GM18502 (cell line): ENCODE results near the gene FLVCR2.

ENCODE experiments used
- ATAC-seq: cut with Tn5 transposase; IDR thresholded peaks from one replicate; pipeline ENCODE4 v1.9.1; 2021; ENCODE audit warnings: mild to moderate bottlenecking; ENCODE audit not compliant: unreplicated experiment, poor library complexity

The FLVCR2 gene

DNA sequence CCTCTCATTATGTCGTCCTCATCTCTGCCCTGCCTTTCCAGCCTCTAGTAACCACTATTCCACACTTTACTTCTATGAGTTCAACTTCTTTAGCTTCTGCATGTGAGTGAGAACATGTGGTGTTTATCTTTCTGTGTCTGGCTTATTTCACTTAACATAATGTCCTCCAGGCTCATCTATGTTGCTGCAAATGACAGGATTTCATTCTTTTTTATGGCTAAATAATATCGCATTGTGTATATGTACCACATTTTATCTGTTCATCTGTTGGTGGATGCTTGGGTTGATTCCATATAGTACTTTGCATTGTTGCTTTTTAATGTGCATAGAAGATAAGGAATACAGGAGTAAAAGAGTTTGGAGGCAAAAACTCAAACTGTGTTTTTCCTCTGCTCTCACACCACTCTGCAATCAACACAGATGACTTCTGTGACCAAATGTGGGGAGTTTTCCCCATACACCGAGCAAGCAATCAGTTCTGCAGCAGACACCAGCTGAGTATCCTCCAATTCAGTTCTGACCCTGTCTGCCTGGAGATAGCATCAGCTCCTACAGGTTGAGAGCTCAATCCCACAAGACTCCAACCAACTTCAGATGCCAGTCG, 24.6 kb upstream of the FLVCR2 start:
- no peak for ATAC-seq

DNA sequence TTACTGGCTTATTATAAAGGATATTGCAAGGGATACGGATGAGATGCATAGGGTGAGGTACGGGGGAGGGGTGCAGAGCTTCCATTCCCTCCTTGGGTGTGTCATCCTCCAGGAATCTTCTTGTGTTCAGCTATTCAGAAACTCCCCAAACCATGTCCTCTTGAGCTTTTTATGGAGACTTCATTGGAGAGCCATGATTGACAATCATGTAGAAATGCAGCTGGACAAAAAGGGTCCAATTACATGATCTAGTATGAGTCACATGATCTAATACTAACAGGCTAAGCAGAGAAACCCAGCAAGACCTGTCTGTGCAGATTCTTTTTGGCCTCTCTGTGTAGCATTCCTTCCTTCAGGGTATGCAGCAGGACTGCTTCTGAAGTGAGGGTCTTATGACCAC, 23.9 kb upstream of the FLVCR2 start:
- ATAC-seq, result no peak

DNA sequence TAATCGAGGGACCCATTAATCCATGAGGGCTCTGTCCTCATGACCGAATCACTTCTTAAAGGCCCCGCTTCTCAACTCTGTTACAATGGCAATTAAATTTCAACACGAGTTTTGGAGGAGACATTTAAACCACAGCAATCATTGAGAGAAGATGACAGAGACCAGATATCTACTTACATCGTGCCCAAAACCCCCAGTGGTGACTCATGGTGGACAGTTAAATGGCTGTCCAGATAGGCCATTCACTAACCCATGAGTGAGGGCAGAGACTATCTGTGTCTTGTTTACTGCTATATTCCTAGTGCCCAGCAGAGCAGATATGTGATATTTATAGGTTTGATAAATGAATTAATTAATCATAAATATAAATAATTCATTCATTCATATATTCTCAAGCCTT, 20.0 kb upstream of the FLVCR2 start:
- no peak for ATAC-seq

DNA sequence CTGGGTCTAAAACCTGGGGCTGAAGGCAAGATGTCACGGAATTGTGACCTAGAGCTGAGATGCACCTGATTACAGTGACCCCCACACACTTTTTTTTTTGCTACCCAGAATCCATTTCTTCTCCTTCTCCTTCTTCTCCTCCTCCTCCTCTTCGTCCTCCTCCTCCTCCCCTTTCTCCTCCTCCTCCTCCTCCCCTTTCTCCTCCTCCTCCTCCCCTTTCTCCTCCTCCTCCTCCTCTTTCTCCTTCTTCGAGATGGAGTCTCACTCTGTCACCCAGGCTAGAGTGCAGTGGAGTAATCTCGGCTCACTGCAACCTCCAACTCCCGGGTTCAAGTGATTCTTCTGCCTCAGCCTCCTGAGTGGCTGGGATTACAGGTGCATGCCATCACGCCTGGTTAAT, 19.4 kb upstream of the FLVCR2 start:
- ATAC-seq, result no peak

DNA sequence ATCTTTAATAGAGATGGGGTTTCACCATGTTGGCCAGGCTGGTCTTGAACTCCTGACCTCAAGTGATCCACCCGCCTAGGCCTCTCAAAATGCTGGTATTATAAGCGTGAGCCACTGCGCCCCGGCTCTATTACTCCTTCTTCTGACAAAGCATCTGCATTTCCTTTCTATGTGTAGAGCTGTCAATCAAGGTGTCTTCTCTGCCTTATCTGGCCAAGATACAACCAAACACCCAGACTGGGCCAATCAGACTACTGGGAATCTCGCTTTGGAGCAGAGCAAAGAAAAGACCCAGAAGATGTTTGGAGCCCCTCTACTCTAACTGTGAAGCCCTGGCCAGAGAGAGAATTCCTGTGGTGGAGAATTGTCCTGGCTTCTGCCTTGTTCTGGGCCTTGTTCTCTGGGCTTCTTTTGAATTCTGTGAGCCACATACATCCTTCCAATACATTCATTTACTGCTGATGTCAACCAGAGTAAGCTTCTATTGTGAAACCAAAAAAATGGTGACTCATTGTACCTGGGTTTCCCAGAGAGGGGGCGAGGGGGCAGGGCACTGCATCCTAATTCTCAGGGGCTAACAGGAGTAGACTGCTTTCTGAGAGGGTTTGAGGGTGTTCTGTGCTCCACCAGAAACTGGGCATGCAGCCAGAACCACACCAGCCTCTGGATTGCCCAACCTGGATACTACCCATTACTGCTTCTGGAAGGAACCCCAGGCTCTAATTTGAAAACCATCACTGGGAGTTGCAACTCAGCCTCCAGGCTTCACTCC, 18.8 kb upstream of the FLVCR2 start:
- ATAC-seq, result no peak

DNA sequence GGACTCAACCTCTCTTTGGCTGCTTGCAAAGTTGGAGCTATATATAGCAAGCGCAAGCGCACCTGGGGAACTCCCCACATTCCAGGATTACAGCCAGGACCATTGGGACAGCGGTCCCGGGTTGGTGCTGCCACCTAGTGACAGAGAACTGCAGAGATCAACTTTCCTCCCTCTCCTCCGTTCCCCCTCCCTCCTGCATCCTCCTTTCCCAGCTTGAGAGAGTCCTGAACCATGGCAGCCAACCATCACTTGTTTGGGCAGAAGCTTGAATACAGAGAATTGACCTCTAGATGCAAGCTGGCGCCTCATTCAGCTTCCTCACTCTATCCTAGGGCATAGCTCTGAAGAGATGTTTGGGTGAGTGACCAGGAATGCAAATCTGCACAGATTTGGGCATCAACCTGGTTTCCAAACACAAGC, 17.4 kb upstream of the FLVCR2 start:
- no peak for ATAC-seq

DNA sequence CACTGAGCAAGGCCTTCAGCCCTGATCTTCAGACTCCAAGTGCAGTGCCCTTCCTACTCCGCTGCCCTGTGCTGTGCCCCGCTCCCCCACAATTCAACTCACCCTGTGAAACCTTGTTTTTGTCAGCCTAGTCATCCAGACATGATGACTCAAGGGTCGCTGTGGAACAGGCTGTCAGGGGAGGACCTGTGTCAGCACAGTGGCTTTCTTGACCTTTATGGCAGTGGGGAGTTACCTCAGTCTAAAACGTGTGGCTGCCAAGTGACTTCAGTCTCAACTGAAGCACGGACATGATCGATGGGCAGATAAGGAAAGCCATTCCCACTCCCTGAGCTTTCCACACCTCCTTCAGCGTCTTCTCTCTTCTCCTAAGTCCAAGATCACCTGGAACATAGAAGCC, 16.3 kb upstream of the FLVCR2 start:
- ATAC-seq, result no peak

DNA sequence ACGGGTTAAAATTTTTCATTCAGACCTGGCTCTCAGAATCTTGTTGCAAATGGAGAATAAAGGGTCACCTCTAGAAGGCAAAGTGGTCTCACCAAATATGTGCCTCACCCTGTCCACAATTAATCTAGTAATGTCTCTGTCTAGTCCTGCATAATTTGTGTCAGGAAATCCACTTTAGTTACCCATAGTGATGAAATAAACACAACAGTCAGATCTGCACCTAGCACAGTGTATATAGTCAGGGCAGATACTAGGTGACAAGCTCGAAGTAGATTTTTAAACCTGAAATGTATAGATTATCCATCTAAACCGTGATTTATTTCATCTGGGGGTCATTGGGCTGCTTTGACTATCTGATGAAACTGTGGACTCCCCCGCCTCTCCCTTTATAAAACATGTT, 15.9 kb upstream of the FLVCR2 start:
- ATAC-seq, result no peak

DNA sequence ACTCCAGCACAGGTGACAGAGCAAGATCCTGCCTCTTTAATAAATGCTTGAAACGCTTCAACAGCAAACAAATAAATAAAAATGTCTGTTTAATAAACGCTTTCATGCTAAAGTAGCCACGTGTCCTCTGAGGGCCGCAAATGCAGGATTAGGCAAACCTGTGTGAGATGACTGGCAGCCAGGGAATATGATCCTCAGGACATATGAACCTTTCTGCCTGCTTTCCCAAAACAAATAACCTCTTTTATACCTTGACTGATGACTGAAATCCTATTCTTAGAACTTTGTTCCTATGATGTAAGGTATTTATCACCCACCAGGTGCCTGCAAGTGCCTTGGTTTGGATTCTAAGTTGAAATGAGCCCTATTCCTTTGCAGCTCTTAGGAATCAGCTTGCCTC, 14.5 kb upstream of the FLVCR2 start:
- ATAC-seq, result no peak

DNA sequence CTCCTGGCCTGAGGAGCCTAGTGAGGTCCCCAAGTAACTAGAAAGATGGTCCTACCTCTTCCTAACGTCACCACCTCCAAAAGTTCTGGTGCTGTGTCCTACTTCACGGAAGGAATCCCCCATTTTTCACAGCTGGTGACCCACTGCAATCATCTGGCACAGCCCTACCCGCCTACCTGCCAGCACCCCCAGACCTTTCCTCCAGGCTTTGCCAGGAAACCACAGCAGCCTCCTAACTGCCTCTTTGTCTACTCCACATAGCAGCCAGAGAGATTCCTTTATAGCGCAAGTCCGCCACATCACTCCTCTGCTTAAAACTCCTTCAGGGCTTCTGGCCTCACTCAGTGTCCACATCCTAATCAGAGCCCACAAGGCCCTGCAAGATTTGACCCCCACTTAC, 13.4 kb upstream of the FLVCR2 start:
- ATAC-seq, result no peak

DNA sequence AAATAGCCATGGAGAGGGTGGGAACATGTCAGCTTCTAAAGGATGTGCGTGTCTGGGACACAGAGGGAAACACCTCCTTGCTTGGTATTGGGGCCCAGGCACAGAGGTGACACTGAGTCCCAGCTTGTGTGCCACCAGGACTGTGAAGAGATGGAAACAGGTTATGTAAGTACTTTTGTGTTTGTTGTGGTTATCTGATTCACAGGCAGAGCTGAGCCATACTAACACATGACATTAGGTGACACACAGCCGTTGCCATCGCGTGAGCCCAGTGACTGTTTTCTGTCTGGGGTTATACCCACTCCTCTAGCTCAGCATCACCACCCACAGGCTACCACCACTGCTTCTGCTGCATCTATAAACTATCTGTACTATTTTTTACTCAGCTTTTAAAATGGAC, 12.1 kb upstream of the FLVCR2 start:
- no peak for ATAC-seq

DNA sequence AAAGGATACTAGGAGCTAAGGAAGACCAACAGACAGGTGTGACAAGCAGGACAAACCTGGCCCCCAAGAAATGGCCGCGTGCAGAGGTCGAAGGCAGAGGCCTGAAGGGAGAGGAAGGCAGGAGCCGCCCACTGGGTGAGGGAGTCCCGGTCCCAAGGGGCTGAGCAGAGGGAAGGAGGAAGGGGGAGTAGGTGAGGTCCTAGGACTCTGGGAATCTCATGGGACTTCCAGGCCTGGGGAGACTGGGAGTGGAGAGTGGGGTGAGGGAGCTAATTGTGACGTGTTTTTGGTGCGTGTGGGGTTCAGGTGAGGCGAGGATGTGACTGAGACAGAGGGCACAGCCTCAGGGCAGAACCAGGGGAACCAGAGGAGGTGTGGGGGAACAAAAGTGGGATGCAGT, 11.7 kb upstream of the FLVCR2 start:
- ATAC-seq, result no peak

DNA sequence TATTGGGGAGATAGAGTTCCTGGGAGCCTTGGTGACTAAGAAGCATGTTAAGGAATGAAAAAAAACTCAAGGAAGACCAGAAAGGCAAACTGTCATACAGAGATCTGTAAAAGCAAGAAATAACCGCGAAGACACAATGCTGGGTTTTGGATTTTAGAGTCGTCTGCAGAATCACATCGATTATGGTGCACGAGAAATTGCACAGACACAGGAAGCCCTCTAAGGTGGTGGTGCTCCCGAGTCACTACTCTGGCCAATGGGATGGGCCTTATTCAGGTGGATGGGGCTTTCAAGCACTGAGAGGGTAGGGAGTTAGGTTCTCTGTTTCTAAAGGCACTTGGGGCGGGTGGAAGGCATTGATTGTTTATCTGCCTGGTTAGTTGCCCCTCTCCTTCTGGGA, 10.3 kb upstream of the FLVCR2 start:
- no peak for ATAC-seq

DNA sequence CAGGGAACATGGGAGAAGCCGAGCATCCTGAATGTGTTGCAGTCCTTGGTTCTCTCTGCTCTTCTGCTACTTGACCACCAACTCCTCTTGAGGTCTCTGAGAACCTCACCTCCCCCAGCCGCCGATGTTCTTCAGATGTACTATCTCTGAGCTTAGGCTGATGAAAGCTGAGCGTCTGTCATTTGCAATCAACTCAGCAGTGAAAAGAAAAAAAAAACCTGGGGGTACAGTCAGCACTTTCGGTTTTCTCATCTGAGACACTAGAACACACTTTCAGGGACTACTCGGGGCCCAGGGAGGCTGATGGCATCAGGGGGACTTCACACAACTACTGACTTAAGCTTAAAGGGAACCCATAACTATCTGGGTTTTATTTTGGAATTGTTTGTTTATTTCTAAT, 9.6 kb upstream of the FLVCR2 start:
- no peak for ATAC-seq

DNA sequence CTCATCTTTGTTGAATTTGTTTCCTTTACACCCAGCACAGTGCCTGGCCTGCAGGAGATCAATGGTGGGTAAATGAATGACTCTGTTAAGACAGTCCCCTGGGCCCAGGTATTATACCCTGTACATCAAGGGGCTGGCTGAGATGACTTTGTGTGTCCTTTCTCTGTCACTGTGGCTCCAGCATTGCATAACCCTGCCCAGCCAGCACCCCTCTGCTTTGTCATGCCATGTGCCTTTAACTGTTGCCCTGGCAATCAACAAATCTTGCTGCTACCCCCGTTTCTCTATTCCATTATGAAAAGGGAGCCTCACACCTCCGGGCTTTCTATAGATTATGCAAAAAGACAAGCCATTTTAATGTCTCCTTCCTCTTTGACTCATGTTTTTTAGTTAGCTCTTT, 7.6 kb upstream of the FLVCR2 start:
- ATAC-seq, result no peak

DNA sequence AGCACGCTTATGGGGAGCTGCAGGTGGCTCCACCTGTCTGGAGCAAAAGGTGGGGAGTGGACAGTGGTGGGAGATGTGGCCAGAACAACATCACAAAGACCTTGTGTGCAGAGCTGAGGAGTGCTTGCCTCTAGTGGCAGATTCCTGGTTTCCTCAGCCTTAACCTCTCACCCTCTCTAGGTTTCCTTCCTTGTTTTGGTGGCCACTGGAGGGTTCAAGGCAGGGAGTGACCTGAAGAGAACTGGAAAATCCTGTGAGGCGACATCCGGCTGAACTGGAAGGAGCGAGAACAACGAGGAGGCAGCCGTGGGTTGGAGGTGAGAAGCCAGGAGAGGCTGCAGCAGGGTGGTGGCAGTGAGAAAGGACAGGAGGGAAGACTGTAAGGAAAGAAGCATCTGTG, 6.3 kb upstream of the FLVCR2 start:
- no peak for ATAC-seq

DNA sequence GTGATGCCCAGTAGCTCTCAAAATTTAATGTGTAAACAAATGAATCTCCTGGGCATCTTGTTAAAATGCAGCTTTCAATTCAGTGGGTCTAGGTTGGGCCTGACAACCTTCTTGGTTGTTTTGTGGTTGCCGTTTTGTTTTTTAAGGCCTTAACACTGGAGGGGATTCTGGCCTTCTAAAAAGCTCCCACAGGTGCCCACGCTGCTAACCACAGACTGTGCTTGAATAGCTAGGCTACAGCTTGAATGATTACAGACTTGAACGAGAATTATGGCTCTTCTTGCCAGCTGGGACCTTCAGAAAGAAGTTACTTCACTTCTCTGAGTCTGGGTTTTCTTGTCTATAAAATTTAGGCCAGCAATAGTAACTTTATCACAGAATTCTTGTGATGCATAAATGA, 1.3 kb upstream of the FLVCR2 start:
- no peak for ATAC-seq

DNA sequence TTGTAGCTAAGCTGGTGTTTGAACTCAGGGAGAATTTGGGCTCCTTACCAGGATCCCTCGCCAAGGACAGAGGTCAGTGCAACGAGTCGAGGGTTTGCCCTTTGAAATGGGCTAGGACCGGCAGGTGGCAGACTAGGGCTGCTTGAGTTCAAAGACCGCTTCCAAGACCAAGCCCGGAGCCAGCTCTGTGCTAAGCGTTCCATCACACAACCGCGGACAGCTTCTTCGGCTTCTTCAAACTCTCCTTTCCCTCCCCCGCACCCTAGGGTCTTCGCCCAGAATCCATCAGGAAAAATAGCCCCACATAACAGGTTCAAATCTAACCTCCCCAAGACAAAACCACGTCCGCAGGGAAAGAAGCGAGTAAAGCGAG, 705 bp upstream of the FLVCR2 start:
- ATAC-seq, result peak; percentile 83

DNA sequence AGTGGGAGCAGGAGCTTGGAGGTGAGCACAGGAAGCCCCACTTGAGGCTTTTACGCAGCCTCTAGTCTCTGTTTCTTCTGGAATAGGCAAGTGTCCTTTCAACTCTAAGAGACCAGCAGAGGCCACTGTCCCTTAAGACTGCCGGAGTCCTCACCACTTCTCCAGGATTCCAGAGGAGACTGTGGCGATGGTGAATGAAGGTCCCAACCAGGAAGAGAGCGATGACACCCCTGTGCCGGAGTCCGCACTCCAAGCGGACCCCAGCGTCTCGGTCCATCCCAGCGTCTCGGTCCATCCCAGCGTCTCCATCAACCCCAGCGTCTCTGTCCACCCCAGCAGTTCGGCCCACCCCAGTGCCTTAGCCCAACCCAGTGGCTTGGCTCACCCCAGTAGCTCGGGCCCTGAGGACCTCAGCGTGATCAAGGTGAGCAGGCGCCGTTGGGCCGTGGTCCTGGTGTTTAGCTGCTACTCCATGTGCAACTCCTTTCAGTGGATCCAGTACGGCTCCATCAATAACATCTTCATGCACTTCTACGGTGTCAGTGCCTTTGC, 442 bp downstream of the FLVCR2 start:
- peak; percentile 22 for ATAC-seq

DNA sequence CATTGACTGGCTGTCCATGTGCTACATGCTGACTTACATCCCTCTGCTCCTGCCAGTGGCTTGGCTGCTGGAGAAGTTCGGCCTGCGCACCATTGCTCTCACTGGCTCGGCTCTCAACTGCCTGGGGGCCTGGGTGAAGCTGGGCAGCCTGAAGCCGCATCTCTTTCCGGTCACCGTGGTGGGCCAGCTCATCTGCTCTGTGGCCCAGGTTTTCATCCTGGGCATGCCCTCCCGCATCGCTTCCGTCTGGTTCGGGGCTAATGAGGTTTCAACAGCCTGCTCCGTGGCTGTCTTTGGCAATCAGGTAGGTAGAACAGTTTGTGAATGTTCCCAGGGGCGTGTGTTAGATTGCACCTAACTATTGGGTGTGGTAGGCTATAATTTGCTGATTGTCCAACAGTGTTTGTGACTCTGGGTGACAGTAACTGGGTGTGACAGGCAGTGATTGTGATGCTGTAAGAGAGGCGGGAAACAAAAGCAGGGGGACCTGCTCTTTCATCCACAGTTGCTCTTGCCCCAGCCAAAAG, 981 bp downstream of the FLVCR2 start:
- no peak for ATAC-seq

DNA sequence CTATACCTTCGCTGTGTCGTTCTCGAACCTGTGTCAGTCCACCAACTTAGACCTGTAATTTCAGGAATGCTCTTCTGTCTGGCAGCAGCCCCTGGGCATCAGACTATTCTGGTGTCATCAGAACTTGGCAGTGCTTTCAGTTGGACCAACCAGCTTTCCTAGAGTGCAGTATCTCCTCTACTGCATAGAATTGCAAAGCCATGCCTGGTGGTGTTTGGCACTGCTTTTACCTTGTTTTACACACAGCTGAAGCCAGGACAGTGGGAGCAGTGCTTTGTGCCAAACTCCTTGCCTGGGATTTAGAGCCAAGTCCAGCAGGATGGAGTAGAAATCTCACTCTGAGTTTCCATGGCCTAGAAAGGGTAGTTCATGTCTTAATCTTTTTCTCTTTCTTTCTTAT, 1.5 kb downstream of the FLVCR2 start:
- no peak for ATAC-seq

DNA sequence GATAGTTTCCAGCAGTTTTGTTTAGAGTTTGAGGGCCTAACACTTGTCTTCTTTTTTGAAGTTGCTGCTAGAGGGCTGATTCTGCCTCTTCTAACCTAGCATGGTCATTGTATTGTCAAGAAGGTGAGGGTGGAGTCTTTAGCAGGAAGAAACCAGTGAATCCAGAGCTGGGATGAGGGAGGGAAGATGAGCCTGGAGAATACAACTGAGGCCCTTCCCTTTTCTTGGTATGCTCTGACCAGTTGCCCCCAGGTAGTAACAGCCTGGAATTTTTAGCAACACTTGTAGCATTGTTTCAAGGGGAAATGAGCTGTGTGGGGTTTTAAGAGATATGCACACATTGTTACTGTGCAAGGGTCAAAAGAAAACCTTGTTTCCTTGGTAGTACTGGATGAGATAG, 9.0 kb downstream of the FLVCR2 start:
- ATAC-seq, result no peak
